ENCODE measurements around the gene PRR5L.

GRCh38 chr11:36295926-36296325, at the start of gene PRR5L:
- no peak for TF ChIP-seq POLR2A (IDR thresholded peaks at IDR 0.05)
- TF ChIP-seq CTCF (IDR thresholded peaks at IDR 0.05) = no peak
